GM19099 (cell line): Measurements from ENCODE around the gene WIZ.

Experiments
- POLR2A ChIP-seq: IDR thresholded peaks from 3 replicates; pipeline ENCODE4 v1.6.1; 2011; ENCODE audit warnings: low read depth; ENCODE audit not compliant: insufficient read length; ENCODE audit errors: extremely low read depth

The WIZ gene

GRCh38 chr19:15393963-15394362 lies 55.8 kb downstream of the WIZ start:
- no peak for TF ChIP-seq POLR2A

- no peak for TF ChIP-seq POLR2A
Measured at GRCh38 chr19:15390814-15391213, 58.9 kb downstream of the WIZ start.

- no peak for TF ChIP-seq POLR2A
Measured at GRCh38 chr19:15381864-15382263, 67.9 kb downstream of the WIZ start.

- TF ChIP-seq POLR2A = no peak
Measured at GRCh38 chr19:15381429-15381828, 68.3 kb downstream of the WIZ start.

- TF ChIP-seq POLR2A = peak; percentile 50
Measured at GRCh38 chr19:15379999-15380647, 69.6 kb downstream of the WIZ start.

GRCh38 chr19:15379083-15379998 lies 70.4 kb downstream of the WIZ start, which contains the start of gene AKAP8:
Gene AKAP8 (minus strand): TSS chr19:15379787. CDS start chr19:15379731, 56 bp downstream.
- peak; percentile 68 for TF ChIP-seq POLR2A

- TF ChIP-seq POLR2A = peak; percentile 44
Measured at GRCh38 chr19:15378534-15379082, 71.1 kb downstream of the WIZ start.

- TF ChIP-seq POLR2A = no peak
Measured at GRCh38 chr19:15374796-15375440, 74.8 kb downstream of the WIZ start.

- no peak for TF ChIP-seq POLR2A
Measured at GRCh38 chr19:15374105-15374651, 75.6 kb downstream of the WIZ start.

- TF ChIP-seq POLR2A = no peak
Measured at GRCh38 chr19:15373644-15374043, 76.1 kb downstream of the WIZ start.

- TF ChIP-seq POLR2A = no peak
Measured at GRCh38 chr19:15372891-15373301, 76.9 kb downstream of the WIZ start.

- TF ChIP-seq POLR2A = no peak
Measured at GRCh38 chr19:15372470-15372869, 77.3 kb downstream of the WIZ start.

- no peak for TF ChIP-seq POLR2A
Measured at GRCh38 chr19:15371786-15372380, 77.9 kb downstream of the WIZ start.

GRCh38 chr19:15371119-15371518 lies 78.6 kb downstream of the WIZ start:
- TF ChIP-seq POLR2A = no peak
